ENCODE measurements around the gene IL5. TPM values are rescaled to one million over a fixed set of nuclear protein-coding genes. Genes with fewer than 3 reads are reported as not detected.
"Not testable (repeated sequence)": the region's sequence is repeated elsewhere in the genome, so short reads cannot be mapped to it uniquely, and the experiment has no call there.

The IL5 gene
- total RNA-seq, result not detected
- polyA plus RNA-seq (ENCODE audit: insufficient read depth in 1 of 8, insufficient read length in 8 of 8, low replicate concordance in 1 of 8), result under 1 TPM in 1 of 8 donors, not detected in 7; 0.45 TPM
- long read RNA-seq, donor 1, result 0 reads
- long read RNA-seq, donor 2, result 0 reads
- long read RNA-seq, donor 3, result 0 reads
- long read RNA-seq, donor 4, result 0 reads
- long read RNA-seq, donor 5, result 0 reads
- long read RNA-seq, donor 6, result 0 reads
- long read RNA-seq, donor 7, result 0 reads
- long read RNA-seq, donor 8, result 0 reads
- long read RNA-seq, donor 9, result 0 reads
- long read RNA-seq, donor 10, result 0 reads
- long read RNA-seq, donor 11, partial matches to known transcripts, result 44 of 44 reads
- long read RNA-seq, donor 11, other reads (novel, unspliced or antisense), result 0 of 44 reads

DNA sequence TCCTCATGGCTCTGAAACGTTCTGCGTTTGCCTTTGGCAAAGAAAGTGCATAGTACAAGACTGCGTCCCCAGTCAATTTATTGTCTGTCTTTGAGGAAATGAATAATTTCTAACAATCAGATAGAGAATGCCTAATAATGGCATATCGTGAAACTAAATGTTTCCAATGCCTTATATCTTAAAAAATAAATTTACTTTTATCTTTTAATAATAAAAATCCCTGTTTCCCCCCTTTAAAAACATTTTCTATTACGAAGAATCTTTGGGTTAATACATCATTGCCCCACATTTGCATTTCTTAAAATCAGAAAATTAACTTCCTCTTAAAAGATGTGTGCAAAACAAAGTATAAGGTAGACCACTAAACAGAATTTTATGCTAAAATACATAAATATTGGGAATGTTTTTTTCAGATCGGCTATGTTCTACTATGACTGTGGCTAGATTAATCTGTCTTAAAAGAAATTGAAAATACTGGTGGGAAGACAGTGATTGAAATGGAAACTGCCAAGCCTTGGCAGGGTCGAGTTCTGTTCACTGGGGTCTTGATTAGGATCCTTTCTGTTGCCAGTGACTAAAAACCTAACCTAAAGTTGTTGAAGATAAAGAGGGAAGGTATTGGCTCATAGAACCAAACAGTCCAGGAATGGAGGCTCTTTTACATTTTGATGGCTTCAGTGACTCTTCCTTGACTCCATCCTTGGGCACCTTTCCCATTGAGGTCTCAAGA is at the start of gene IL5:
Gene IL5, minus strand, starts transcription at position 51 of the 730 bp plus-strand sequence. Its CDS starts 44 bp downstream, at position 7.
- WGBS (ENCODE audit: insufficient coverage), result 85% methylated on average over 3 of the region's 7 CpGs

DNA sequence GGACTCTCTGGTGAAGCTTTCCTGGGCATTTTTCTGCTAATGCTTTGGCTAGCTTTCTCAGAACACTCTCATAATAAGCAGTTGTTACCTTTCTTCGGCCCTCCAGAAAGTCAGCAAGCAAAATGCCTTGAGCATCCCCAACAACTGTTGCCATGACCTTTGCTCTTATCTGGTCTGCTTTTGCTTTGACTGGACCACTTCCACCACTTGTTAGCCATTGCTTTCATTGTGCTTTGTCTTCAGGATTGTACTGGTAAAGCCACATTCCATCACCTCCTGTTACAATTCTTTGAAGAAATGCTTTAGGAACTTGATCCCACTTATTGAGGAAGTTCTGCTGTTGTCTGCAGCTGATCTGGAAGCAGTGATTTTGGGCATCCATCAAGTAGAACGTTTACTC is 49.2 kb upstream of the IL5 start:
- H3K36me3 ChIP-seq (ENCODE audit: control insufficient read depth, insufficient read depth, low read length), result peaks cover 26% of the 10 kb centered on the region
- no peak for DNase-seq
- no peak overlapping the region for H3K27ac ChIP-seq (ENCODE audit: low read length)
- H3K4me3 ChIP-seq (ENCODE audit: low read length), result no peak overlapping the region
- no peaks in the 10 kb centered on the region for H3K27me3 ChIP-seq (ENCODE audit: control insufficient read depth, insufficient read depth, low read length)
- H3K9me3 ChIP-seq (replicated peaks; ENCODE audit: control insufficient read depth, low read depth, low read length), result no peaks in the 10 kb centered on the region
- no peaks in the 10 kb centered on the region for H3K4me1 ChIP-seq (ENCODE audit: control insufficient read depth, insufficient read depth, low read length)
- WGBS (ENCODE audit: insufficient coverage), result 89% methylated on average over 1 of the region's 2 CpGs

More for the DNA sequence above, at the start of gene IL5:
- Histone ChIP-seq H3K9me3 (replicated peaks; ENCODE audit: control insufficient read depth, low read depth, low read length) (no peaks in the 10 kb centered on the region), H3K27ac (ENCODE audit: low read length) (no peak within 1 kb of the TSS), H3K4me3 (ENCODE audit: low read length) (no peak within 1 kb of the TSS), H3K27me3 (ENCODE audit: control insufficient read depth, insufficient read depth, low read length) (peaks cover 2% of the 10 kb centered on the region), H3K4me1 (ENCODE audit: control insufficient read depth, insufficient read depth, low read length) (no peaks in the 10 kb centered on the region), H3K36me3 (ENCODE audit: control insufficient read depth, insufficient read depth, low read length) (no peaks in the 10 kb centered on the region)
- DNase-seq, result no peak

DNA sequence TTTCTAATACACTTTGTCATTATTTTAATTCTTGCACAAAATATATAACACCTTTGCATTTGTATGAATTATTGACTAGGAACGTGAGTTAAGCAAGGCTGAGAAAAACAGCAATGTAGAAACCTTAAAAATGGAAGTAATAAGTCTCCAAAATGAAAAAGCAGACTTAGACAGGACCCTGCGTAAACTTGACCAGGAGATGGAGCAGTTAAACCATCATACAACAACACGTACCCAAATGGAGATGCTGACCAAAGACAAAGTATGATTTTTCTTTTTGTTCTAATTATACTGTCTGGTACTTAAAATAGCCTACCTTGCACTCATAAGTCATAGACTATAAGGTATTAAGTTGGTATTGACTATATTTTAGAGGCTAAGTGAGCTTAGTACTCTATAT is 47.8 kb upstream of the IL5 start:
- H3K27ac ChIP-seq (ENCODE audit: low read length), result no peak overlapping the region
- no peaks in the 10 kb centered on the region for H3K9me3 ChIP-seq (replicated peaks; ENCODE audit: control insufficient read depth, low read depth, low read length)
- DNase-seq, result peak; percentile 6
- no CpG with 5 or more reads among the region's 3 CpGs for WGBS (ENCODE audit: insufficient coverage)
- peaks cover 19% of the 10 kb centered on the region for H3K36me3 ChIP-seq (ENCODE audit: control insufficient read depth, insufficient read depth, low read length)
- H3K4me1 ChIP-seq (ENCODE audit: control insufficient read depth, insufficient read depth, low read length), result no peaks in the 10 kb centered on the region
- H3K4me3 ChIP-seq (ENCODE audit: low read length), result no peak overlapping the region
- no peaks in the 10 kb centered on the region for H3K27me3 ChIP-seq (ENCODE audit: control insufficient read depth, insufficient read depth, low read length)

DNA sequence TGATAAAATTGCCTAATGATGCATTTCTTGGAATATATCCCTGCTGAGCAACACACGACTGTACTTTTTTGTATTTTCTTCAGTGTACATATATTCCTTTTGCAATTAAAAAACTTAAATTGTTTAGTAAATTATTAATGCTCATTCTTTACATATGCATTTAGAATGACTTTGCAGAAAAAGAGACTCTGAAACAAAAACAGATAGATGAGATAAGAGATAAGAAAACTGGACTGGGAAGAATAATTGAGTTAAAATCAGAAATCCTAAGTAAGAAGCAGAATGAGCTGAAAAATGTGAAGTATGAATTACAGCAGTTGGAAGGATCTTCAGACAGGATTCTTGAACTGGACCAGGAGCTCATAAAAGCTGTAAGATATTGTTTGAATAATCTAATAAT is 46.1 kb upstream of the IL5 start:
- H3K4me1 ChIP-seq (ENCODE audit: control insufficient read depth, insufficient read depth, low read length), result no peaks in the 10 kb centered on the region
- peaks cover 11% of the 10 kb centered on the region for H3K36me3 ChIP-seq (ENCODE audit: control insufficient read depth, insufficient read depth, low read length)
- no peaks in the 10 kb centered on the region for H3K9me3 ChIP-seq (replicated peaks; ENCODE audit: control insufficient read depth, low read depth, low read length)
- DNase-seq, result no peak
- no peak overlapping the region for H3K4me3 ChIP-seq (ENCODE audit: low read length)
- WGBS (ENCODE audit: insufficient coverage), result no CpG with 5 or more reads among the region's 1 CpG
- H3K27ac ChIP-seq (ENCODE audit: low read length), result no peak overlapping the region
- H3K27me3 ChIP-seq (ENCODE audit: control insufficient read depth, insufficient read depth, low read length), result no peaks in the 10 kb centered on the region

DNA sequence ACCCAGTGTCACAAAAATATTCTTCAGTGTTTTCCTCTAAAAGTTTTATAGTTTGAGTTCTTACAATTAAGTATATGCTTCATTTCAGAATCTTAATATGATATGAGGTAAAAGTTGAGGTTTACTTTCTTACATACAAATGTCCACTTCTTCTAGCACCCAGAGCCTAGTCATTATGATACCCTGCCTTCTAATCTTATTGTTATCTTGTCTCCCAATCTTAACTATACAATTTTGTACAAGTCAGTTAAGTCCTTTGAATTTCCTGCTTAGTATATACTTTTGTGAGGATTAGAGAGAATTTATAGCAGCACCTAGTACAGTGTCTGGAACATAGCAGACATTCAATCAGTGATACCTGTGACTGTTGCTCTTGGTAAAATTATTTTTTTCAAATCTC is 42.7 kb upstream of the IL5 start:
- Histone ChIP-seq H3K27me3 (ENCODE audit: control insufficient read depth, insufficient read depth, low read length) (no peaks in the 10 kb centered on the region), H3K9me3 (replicated peaks; ENCODE audit: control insufficient read depth, low read depth, low read length) (no peaks in the 10 kb centered on the region), H3K4me1 (ENCODE audit: control insufficient read depth, insufficient read depth, low read length) (no peaks in the 10 kb centered on the region), H3K27ac (ENCODE audit: low read length) (no peak overlapping the region), H3K36me3 (ENCODE audit: control insufficient read depth, insufficient read depth, low read length) (peaks cover 4% of the 10 kb centered on the region), H3K4me3 (ENCODE audit: low read length) (no peak overlapping the region)
- no peak for DNase-seq

DNA sequence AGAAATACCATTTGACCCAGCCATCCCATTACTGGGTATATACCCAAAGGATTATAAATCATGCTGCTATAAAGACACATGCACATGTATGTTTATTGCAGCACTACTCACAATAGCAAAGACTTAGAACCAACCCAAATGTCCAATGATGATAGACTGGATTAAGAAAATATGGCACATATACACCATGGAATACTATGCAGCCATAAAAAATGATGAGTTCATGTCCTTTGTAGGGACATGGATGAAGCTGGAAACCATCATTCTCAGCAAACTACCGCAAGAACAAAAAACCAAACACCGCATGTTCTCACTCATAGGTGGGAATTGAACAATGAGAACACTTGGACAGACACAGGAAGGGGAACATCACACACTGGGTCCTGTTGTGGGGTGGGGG is 41.2 kb upstream of the IL5 start:
- no CpG with 5 or more reads among the region's 2 CpGs for WGBS (ENCODE audit: insufficient coverage)
- H3K27ac ChIP-seq (ENCODE audit: low read length); H3K36me3 ChIP-seq (ENCODE audit: control insufficient read depth, insufficient read depth, low read length); H3K4me1 ChIP-seq (ENCODE audit: control insufficient read depth, insufficient read depth, low read length); H3K27me3 ChIP-seq (ENCODE audit: control insufficient read depth, insufficient read depth, low read length); H3K4me3 ChIP-seq (ENCODE audit: low read length); H3K9me3 ChIP-seq (replicated peaks; ENCODE audit: control insufficient read depth, low read depth, low read length); DNase-seq: not testable (repeated sequence)

DNA sequence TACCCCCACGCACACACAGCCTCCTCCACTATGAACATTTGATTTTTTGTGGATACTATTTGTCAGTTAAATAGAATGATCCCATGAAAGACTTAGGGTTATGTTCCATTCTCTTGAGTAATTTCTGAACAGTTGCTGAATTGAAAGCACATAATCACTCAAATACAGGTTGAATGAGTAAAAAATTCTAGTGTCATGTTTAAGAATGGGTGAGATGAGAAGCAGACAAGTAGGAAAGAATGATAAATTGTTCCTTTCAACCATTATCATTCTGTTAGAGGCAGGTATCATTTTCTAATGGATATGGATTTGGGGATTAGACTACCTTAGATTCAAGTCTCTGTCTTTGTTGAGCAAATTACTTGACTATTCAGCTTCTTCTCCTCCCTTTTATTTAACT is 32.8 kb upstream of the IL5 start:
- H3K9me3 ChIP-seq (replicated peaks; ENCODE audit: control insufficient read depth, low read depth, low read length), result no peaks in the 10 kb centered on the region

DNA sequence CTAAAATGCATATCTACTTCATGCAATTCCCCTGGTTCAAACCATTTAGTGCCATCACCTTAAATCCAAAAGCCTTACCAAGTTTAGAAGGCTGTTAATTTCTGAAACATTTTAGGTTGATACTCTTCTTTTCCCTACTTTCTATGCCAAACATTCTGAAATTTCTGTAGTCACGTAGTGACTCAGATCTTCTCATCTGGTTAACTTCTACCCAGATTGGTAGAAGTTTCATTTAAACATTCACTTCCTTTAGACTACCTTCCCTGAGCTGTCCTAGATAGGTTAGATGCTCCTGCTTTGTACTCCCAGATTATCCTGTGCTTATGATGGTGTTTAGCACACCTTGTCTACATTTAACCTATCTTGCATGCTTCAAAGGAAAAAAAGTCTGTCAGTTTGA is 23.3 kb upstream of the IL5 start:
- no peak overlapping the region for H3K27ac ChIP-seq (ENCODE audit: low read length)
- no peaks in the 10 kb centered on the region for H3K4me1 ChIP-seq (ENCODE audit: control insufficient read depth, insufficient read depth, low read length)
- no peak overlapping the region for H3K4me3 ChIP-seq (ENCODE audit: low read length)
- peaks cover 26% of the 10 kb centered on the region for H3K36me3 ChIP-seq (ENCODE audit: control insufficient read depth, insufficient read depth, low read length)
- no peak for DNase-seq
- peaks cover 13% of the 10 kb centered on the region for H3K9me3 ChIP-seq (replicated peaks; ENCODE audit: control insufficient read depth, low read depth, low read length)
- no peaks in the 10 kb centered on the region for H3K27me3 ChIP-seq (ENCODE audit: control insufficient read depth, insufficient read depth, low read length)
- no CpG with 5 or more reads among the region's 1 CpG for WGBS (ENCODE audit: insufficient coverage)

More for the DNA sequence above, 32.8 kb upstream of the IL5 start:
- no peak overlapping the region for H3K27ac ChIP-seq (ENCODE audit: low read length)
- H3K4me3 ChIP-seq (ENCODE audit: low read length), result no peak overlapping the region
- H3K36me3 ChIP-seq (ENCODE audit: control insufficient read depth, insufficient read depth, low read length), result peaks cover 4% of the 10 kb centered on the region
- H3K27me3 ChIP-seq (ENCODE audit: control insufficient read depth, insufficient read depth, low read length), result no peaks in the 10 kb centered on the region
- DNase-seq, result no peak
- no CpG with 5 or more reads among the region's 1 CpG for WGBS (ENCODE audit: insufficient coverage)
- no peaks in the 10 kb centered on the region for H3K4me1 ChIP-seq (ENCODE audit: control insufficient read depth, insufficient read depth, low read length)

DNA sequence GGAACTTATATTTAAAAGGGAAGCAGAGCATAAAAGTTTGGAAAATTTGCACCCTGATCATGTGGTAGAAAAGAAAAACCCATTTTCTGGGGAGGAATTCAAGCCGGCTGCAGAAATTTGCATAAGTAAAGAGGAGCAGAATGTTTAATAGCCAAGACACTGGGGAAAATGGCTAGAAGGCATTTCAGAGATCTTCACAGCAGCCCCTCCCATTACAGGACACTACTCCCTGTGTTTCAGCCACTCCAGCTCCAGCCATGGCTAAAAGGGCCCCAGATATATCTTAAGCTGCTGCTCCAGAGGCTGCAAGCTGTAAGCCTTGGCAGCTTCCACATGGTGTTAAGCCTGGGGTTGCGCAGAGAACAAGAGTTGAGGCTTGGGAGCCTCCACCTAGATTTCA is 21.2 kb upstream of the IL5 start:
- peaks cover 31% of the 10 kb centered on the region for H3K36me3 ChIP-seq (ENCODE audit: control insufficient read depth, insufficient read depth, low read length)
- not testable (repeated sequence) for DNase-seq; H3K4me1 ChIP-seq (ENCODE audit: control insufficient read depth, insufficient read depth, low read length); H3K27me3 ChIP-seq (ENCODE audit: control insufficient read depth, insufficient read depth, low read length); H3K4me3 ChIP-seq (ENCODE audit: low read length); H3K27ac ChIP-seq (ENCODE audit: low read length)
- WGBS (ENCODE audit: insufficient coverage), result no CpG with 5 or more reads among the region's 2 CpGs
- H3K9me3 ChIP-seq (replicated peaks; ENCODE audit: control insufficient read depth, low read depth, low read length), result peaks cover 13% of the 10 kb centered on the region

DNA sequence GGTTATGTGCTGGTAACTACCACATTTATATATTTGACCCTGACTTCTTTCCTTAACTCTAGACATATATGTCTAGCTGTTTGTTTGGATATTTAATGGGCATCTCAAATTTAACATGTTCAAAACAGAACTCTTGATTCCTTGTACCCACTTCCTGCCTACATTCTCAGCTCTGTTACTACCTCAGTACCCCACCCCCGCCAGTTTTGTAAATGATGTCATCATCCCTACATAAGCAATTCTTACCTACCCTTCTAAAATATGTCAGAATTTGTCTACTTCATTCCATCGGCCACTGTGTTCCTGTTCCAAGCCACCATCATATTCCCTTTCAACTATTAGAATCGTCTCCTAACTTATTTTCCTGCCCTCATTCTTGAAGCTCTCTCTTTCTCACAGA is 18.3 kb upstream of the IL5 start:
- H3K9me3 ChIP-seq (replicated peaks; ENCODE audit: control insufficient read depth, low read depth, low read length), result peaks cover 13% of the 10 kb centered on the region
- WGBS (ENCODE audit: insufficient coverage), result 100% methylated on average over 1 of the region's 3 CpGs

More for the DNA sequence above, 18.3 kb upstream of the IL5 start:
- Histone ChIP-seq H3K27ac (ENCODE audit: low read length) (no peak overlapping the region), H3K4me1 (ENCODE audit: control insufficient read depth, insufficient read depth, low read length) (peaks cover 4% of the 10 kb centered on the region), H3K4me3 (ENCODE audit: low read length) (no peak overlapping the region), H3K27me3 (ENCODE audit: control insufficient read depth, insufficient read depth, low read length) (no peaks in the 10 kb centered on the region), H3K36me3 (ENCODE audit: control insufficient read depth, insufficient read depth, low read length) (peaks cover 28% of the 10 kb centered on the region)
- no peak for DNase-seq
